B cell (primary cell): ENCODE results near the gene DENND4C.

Source experiments
- CTCF ChIP-seq: fragments of 200-600 bp; IDR thresholded peaks from one replicate; pipeline ENCODE4 v1.8.0; 2022; ENCODE audit warnings: antibody characterized with exemption, mild to moderate bottlenecking
- EZH2 ChIP-seq: IDR thresholded peaks from 2 replicates; pipeline ENCODE4 v1.6.1; 2012; ENCODE audit warnings: borderline replicate concordance, low read depth, mild to moderate bottlenecking, moderate library complexity, low read length; ENCODE audit not compliant: insufficient read depth, poor library complexity, severe bottlenecking

GRCh38 chr9:19378647-19379046, 148.2 kb downstream of the DENND4C start:
- TF ChIP-seq CTCF: no peak
- no peak for TF ChIP-seq EZH2
